WERI-Rb-1 (cell line): ENCODE results near the gene NHERF2.
"Not testable (repeated sequence)": the region's sequence is repeated elsewhere in the genome, so short reads cannot be mapped to it uniquely, and the experiment has no call there.

ENCODE experiments used
- DNase-seq: peaks from one replicate; pipeline ENCODE4 v3.0.0-alpha.2; 2020
- H3K27ac ChIP-seq: fragments of 250-450 bp; sonication (Bioruptor Pico); 2 replicates; pipeline ENCODE4 v1.5.1; 2020; ENCODE audit warnings: mild to moderate bottlenecking, moderate library complexity
- H3K27me3 ChIP-seq: fragments of 250-450 bp; sonication (Bioruptor Pico); 2 replicates; pipeline ENCODE4 v1.5.1; 2021; ENCODE audit warnings: mild to moderate bottlenecking, low read depth, moderate library complexity; ENCODE audit not compliant: insufficient read depth, severe bottlenecking
- H3K36me3 ChIP-seq: fragments of 250-450 bp; sonication (Bioruptor Pico); 2 replicates; pipeline ENCODE4 v1.5.1; 2020; ENCODE audit warnings: mild to moderate bottlenecking, moderate library complexity
- H3K4me3 ChIP-seq: 2 replicates; pipeline ENCODE4 v1.5.1; 2011; ENCODE audit warnings: low read depth, mild to moderate bottlenecking, control low read depth, low read length
- H3K9me3 ChIP-seq: fragments of 250-450 bp; sonication (Bioruptor Pico); 2 replicates; pipeline ENCODE4 v1.5.1; 2021; ENCODE audit warnings: mild to moderate bottlenecking, moderate library complexity; ENCODE audit not compliant: severe bottlenecking
- TF ChIP-seq, protein P1 (sequence below): IDR thresholded peaks from 2 replicates; pipeline ENCODE4 v1.5.1; 2011; ENCODE audit warnings: low read depth, mild to moderate bottlenecking, control low read depth, inconsistent platforms, low read length

Gene NHERF2

DNA sequence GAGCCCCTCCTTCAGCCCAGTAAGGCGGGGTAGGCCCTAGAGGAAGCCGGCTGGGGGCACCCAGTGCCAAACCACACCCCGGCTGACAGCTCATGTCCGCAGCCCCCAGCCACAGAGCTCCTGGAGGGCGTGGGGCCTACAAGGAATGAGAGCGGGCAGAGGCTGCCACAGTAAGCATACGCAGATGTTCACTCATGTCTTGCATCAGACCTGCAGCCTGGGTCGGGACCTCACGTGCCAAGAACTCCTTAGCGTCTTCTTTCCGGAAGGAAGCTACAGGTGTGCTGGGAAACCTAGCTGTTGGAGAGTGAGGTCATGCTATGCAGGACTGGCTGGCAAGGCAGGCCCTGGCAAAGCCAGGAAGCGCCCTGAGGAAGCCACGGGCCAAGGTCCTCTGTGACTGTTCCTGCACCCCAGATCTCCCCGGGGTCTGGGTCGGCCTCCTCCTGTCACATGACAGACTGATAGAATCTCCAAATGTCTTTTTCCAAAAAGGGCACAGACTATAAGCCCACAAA is 18.6 kb upstream of the NHERF2 start:
- no peaks in the 10 kb centered on the region for H3K27me3 ChIP-seq
- DNase-seq, result no peak

DNA sequence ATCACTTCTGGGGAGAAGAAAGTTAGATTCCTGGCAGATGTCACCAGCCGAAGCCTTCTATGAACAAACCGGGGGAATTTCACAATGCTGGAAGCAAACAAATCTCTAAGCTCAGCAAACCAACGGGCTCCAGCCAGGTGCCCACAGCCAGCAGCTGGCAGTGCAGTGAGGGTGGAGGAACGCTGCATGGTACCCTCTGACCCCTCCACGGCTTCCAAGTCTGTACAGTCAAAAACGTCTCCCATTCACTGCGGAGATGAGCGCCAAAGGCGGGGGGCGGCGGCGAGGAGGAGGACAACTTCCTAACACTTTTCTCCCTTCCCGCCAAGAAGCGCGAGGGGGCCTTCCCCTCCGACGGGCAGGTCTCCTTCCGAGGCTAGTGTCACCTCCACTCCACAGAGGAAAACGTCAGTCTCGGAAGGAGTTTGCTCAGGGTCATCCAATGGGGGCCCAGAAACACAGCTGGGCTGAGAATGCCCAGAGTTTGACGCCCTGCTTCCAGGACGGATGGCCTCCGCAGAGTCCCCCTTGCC is 18.0 kb upstream of the NHERF2 start:
- H3K4me3 ChIP-seq, result peak overlapping the region; percentile 73
- H3K9me3 ChIP-seq, result no peaks in the 10 kb centered on the region
- no peak for DNase-seq
- H3K27ac ChIP-seq, result peak overlapping the region; percentile 86
- peaks cover 37% of the 10 kb centered on the region for H3K36me3 ChIP-seq
- TF ChIP-seq, protein P1, sequence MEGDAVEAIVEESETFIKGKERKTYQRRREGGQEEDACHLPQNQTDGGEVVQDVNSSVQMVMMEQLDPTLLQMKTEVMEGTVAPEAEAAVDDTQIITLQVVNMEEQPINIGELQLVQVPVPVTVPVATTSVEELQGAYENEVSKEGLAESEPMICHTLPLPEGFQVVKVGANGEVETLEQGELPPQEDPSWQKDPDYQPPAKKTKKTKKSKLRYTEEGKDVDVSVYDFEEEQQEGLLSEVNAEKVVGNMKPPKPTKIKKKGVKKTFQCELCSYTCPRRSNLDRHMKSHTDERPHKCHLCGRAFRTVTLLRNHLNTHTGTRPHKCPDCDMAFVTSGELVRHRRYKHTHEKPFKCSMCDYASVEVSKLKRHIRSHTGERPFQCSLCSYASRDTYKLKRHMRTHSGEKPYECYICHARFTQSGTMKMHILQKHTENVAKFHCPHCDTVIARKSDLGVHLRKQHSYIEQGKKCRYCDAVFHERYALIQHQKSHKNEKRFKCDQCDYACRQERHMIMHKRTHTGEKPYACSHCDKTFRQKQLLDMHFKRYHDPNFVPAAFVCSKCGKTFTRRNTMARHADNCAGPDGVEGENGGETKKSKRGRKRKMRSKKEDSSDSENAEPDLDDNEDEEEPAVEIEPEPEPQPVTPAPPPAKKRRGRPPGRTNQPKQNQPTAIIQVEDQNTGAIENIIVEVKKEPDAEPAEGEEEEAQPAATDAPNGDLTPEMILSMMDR, result no peak
- H3K27me3 ChIP-seq, result no peaks in the 10 kb centered on the region

More for the DNA sequence above, 18.6 kb upstream of the NHERF2 start:
- Histone ChIP-seq H3K36me3 (peaks cover 43% of the 10 kb centered on the region), H3K4me3 (no peak overlapping the region; the same call in 1 of the 2 replicates), H3K27ac (peak overlapping the region; percentile 86; the same call in 1 of the 2 replicates), H3K9me3 (no peaks in the 10 kb centered on the region)
- TF ChIP-seq, protein P1, result no peak

DNA sequence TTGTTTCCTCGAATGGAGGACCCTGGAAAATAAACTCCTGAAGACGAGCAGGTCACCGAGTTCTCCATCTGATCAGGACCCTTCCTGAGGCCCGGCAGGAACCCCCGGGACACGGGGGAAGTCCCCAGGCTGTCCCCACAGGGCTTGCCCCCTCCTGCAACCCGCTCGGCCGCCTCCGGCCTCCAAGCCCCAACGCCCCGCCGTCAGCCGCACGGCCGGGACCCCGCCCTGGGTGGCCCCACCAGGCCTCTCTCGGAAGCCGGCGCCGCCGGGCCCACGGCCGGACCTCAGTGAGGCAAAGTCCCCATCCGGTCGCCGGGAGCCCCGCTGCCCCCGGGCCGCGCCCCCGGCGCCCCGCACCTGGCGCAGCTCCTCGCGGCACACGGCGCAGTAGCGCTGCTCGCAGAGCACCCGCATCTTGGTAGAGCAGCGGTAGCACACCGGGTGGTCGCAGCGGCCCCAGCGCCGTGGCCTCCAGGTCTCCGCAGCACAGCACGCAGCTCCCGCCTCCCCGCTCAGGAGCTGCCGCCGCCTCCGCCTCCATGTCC is 17.5 kb upstream of the NHERF2 start:
- H3K9me3 ChIP-seq, result no peaks in the 10 kb centered on the region
- peak overlapping the region; percentile 73 for H3K4me3 ChIP-seq
- peaks cover 36% of the 10 kb centered on the region for H3K36me3 ChIP-seq
- no peak for DNase-seq
- H3K27me3 ChIP-seq, result no peaks in the 10 kb centered on the region
- TF ChIP-seq, protein P1, result no peak
- H3K27ac ChIP-seq, result peak overlapping the region; percentile 86

DNA sequence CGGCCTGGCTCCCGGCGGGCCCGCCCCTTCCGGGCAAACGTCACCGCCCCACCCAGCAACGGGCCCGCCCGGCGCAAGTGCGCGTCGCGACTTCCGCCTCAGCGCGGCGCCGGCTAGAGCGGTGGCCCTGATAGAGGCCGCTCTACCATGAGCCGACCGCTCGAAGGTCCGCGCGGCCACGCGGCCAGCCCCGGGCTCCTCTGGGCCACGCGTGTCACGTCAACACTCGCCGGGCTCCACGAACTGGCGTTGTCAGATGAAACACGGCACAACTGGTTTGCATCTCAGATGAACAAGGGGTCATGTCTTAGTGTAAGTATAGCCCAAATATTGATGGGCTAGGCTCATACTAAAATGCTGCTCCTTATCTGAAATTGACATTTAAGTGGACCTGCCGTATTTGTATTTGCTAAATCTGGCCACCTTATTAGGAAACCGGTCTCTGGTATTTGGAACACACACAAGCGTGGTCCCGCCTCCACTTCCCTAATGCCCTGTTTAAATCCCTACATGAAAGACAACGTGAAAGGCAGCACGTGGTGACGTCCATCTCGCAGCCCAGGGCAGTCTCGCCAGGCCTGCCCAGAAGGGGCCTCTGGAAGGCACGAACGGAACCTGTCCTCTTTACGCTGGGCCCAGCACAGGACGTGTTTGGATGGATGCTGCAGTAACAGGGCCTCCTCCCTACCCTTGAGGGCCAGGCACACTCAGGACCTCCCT is 16.8 kb upstream of the NHERF2 start, which contains the start of gene ZNF598:
ZNF598 (minus strand) TSS at position 31 of the 720 bp plus-strand sequence.
- Histone ChIP-seq H3K27me3 (no peaks in the 10 kb centered on the region), H3K27ac (peak within 1 kb of the TSS; percentile 86), H3K4me3 (peak within 1 kb of the TSS; percentile 73), H3K36me3 (peaks cover 29% of the 10 kb centered on the region), H3K9me3 (no peaks in the 10 kb centered on the region)
- TF ChIP-seq, protein P1, result no peak
- peak; percentile 79 for DNase-seq

DNA sequence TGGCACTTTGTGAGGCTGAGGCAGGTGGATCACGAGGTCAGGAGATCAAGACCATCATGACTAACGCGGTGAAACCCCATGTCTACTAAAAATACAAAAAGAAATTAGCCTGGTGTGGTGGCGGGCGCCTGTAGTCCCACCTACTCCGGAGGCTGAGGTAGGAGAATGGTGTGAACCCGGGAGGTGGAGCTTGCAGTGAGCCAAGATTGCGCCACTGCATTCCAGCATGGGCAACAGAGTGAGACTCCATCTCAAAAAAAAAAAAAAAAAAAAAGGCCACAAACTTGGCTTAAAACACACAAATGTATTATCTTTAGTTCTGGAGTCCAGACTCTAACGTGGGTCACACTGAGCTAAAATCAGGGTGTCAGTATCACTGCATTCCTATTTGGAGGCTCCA is 15.0 kb upstream of the NHERF2 start:
- not testable (repeated sequence) for DNase-seq, H3K27ac ChIP-seq, H3K4me3 ChIP-seq, H3K9me3 ChIP-seq, H3K27me3 ChIP-seq
- peaks cover 18% of the 10 kb centered on the region for H3K36me3 ChIP-seq

- Histone ChIP-seq H3K36me3 (peaks cover 4% of the 10 kb centered on the region), H3K27ac (no peak overlapping the region), H3K9me3 (no peaks in the 10 kb centered on the region), H3K4me3 (no peak overlapping the region), H3K27me3 (no peaks in the 10 kb centered on the region)
- DNase-seq, result no peak
- TF ChIP-seq, protein P1, result no peak
Observed at GRCh38 chr16:2013527-2013926, 13.2 kb upstream of the NHERF2 start.
